GM19193 (cell line): Measurements from ENCODE around the gene KLHL36.

Experiments
- POLR2A ChIP-seq: IDR thresholded peaks from 4 replicates; pipeline ENCODE4 v1.6.1; 2011; ENCODE audit not compliant: insufficient read depth, insufficient read length; ENCODE audit errors: extremely low read depth

Gene KLHL36

GRCh38 chr16:84630446-84631152 lies 17.7 kb upstream of the KLHL36 start:
- TF ChIP-seq POLR2A, result no peak

- no peak for TF ChIP-seq POLR2A
Observed at GRCh38 chr16:84631153-84631466, 17.2 kb upstream of the KLHL36 start.

- TF ChIP-seq POLR2A, result no peak
Observed at GRCh38 chr16:84631886-84632285, 16.4 kb upstream of the KLHL36 start.

- no peak for TF ChIP-seq POLR2A
Observed at GRCh38 chr16:84633622-84634021, 14.7 kb upstream of the KLHL36 start.

GRCh38 chr16:84635702-84636101 lies 12.6 kb upstream of the KLHL36 start:
- TF ChIP-seq POLR2A, result no peak

- no peak for TF ChIP-seq POLR2A
Observed at GRCh38 chr16:84637709-84638108, 10.6 kb upstream of the KLHL36 start.

- TF ChIP-seq POLR2A, result no peak
Observed at GRCh38 chr16:84638231-84638806, 10.0 kb upstream of the KLHL36 start.

- no peak for TF ChIP-seq POLR2A
Observed at GRCh38 chr16:84640145-84640544, 8.2 kb upstream of the KLHL36 start.

- no peak for TF ChIP-seq POLR2A
Observed at GRCh38 chr16:84641643-84642358, 6.5 kb upstream of the KLHL36 start.

GRCh38 chr16:84643180-84643583 lies 5.1 kb upstream of the KLHL36 start:
- TF ChIP-seq POLR2A, result no peak

GRCh38 chr16:84643674-84644073 lies 4.6 kb upstream of the KLHL36 start:
- TF ChIP-seq POLR2A, result no peak

- TF ChIP-seq POLR2A, result peak; percentile 1
Observed at GRCh38 chr16:84648595-84649510, 542 bp downstream of the KLHL36 start.

GRCh38 chr16:84649511-84649861 lies 1.2 kb downstream of the KLHL36 start:
- no peak for TF ChIP-seq POLR2A

GRCh38 chr16:84650062-84650991 lies 2.0 kb downstream of the KLHL36 start:
- no peak for TF ChIP-seq POLR2A
